LNCaP clone FGC (cell line): ENCODE results near the gene EML1.

Source experiments
- DNase-seq: peaks from one replicate; pipeline ENCODE4 v3.0.0-alpha.2; 2011; ENCODE audit warnings: low read depth
- H3K4me3 ChIP-seq: 2 replicates; pipeline ENCODE4 v1.5.1; 2011; ENCODE audit warnings: mild to moderate bottlenecking, low read depth, low read length, control low read depth
- TF ChIP-seq, protein P1 (sequence below): IDR thresholded peaks from 2 replicates; pipeline ENCODE4 v1.5.1; 2012; ENCODE audit warnings: mild to moderate bottlenecking; ENCODE audit not compliant: control insufficient read depth, insufficient read depth; ENCODE audit errors: extremely low read depth

The EML1 gene

DNA sequence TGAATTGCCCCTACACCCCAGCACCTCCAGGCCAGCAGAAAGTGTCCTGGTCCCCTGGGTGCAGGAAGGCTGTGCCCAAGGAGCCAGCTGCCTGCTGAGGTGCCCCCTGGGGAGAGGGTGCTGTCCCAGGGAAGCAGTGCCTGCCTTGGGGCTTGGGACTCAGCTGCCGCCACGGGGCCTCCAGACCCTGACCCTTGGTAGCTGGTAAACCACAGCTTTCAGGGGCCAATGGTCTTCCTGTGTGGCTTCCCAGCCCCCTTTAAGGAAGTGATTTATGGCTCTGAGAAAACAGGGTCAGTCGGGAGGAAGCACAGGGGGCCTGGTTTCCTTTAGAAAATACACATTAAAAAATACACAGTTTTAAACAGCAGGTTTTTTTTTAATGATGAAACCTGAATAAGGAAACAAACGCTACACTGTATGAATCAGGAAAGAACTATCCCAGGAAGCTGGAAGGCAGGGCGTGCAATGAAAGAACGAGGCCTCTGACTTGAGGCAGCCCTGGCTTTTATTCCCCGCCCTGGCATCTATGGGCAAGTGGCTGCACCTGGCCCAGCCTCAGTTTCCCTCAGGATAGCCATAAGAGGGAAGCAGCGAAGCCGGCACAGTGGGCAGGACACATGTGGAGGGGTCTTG is 40.6 kb upstream of the EML1 start:
- TF ChIP-seq, protein P1, sequence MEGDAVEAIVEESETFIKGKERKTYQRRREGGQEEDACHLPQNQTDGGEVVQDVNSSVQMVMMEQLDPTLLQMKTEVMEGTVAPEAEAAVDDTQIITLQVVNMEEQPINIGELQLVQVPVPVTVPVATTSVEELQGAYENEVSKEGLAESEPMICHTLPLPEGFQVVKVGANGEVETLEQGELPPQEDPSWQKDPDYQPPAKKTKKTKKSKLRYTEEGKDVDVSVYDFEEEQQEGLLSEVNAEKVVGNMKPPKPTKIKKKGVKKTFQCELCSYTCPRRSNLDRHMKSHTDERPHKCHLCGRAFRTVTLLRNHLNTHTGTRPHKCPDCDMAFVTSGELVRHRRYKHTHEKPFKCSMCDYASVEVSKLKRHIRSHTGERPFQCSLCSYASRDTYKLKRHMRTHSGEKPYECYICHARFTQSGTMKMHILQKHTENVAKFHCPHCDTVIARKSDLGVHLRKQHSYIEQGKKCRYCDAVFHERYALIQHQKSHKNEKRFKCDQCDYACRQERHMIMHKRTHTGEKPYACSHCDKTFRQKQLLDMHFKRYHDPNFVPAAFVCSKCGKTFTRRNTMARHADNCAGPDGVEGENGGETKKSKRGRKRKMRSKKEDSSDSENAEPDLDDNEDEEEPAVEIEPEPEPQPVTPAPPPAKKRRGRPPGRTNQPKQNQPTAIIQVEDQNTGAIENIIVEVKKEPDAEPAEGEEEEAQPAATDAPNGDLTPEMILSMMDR = no peak
- no peak overlapping the region for H3K4me3 ChIP-seq
- DNase-seq = no peak

DNA sequence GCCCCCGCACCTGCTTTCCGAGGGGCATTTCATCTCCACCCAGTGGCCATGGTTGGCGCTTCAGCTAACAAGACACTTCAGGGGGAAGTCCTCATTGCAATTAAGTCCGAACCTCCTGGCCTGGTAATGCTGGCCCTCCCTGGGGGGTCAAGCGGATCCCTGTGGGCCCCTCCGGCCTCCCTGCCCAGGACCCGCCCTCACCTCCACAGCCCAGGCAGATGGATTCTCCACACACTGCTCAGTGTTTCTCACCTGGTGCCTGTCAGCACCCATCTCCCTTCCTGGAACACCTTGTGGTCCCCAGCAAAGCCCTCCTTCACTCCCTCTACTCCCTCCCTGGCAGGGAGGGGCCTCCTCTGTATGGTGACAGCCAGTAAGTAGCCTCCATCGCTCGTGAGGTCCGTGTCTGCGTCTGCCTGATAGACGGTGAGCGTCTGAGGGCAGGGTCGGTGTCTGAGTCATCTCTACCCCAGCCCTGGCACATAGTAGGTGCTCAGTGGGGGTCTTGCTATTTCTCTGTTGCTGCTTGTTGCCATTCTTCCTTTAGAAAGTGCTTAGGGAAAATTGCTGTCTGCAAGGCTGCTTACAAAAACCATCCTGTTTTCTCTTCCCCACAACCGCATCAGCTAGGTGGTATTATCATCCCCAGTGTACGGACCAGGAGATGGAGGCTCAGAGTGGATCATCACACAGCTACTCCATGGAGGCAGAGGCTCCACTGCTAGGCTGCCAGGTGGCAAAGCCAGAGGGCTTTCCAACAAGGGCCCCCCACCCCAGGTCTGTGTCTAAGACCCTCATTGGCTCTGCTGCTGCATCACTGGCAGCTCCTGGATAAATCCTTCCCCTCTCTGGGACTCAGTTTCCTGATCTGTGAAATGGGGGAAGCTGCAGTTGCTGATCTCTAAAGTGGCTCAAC is 39.7 kb upstream of the EML1 start:
- no peak overlapping the region for H3K4me3 ChIP-seq
- TF ChIP-seq, protein P1 = no peak
- no peak for DNase-seq

DNA sequence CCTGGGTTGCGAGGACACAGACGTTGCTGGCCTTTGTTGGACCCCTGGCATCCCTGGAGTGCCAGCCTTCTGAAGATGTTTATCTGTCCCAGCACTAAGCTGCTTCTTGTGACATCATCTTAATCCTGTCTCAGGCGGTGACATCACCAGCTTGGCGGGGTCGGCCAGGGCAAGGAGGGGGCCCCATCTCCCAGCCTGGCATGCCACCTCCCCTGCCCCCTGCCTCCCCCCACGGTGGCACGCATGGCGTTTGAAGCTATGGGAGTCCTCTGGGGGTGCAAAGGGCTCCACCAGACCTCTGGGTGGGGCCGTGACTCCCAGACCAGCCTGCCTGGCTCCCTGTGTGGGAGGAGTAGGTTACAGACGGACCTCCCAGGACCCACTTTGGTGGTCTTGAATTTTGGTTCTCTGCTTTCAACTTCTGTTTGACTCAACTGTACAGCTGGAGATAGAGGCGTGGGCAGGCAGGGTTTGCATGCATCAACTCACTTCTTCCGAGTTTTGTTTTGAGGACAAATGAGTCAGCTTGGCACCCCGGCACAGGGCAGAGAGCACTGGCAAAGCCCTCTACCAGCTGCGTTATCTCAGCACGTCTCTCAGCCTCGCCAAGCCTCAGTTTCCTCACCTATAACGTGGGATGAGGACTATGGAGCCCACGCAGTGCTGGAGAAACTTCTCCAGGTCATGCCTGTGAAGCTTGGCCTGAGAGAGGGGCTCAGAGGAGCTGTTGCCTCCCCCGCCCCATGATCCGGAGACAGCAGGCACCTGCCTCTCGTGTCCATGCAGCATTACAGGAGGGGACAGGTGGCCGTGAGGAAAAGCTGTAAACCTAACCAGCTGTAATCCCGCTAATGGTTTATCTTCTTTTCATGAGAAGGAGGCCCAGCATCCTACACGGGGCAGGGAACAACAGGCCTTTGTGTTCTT is 38.8 kb upstream of the EML1 start:
- H3K4me3 ChIP-seq = no peak overlapping the region
- TF ChIP-seq, protein P1 = no peak
- no peak for DNase-seq

DNA sequence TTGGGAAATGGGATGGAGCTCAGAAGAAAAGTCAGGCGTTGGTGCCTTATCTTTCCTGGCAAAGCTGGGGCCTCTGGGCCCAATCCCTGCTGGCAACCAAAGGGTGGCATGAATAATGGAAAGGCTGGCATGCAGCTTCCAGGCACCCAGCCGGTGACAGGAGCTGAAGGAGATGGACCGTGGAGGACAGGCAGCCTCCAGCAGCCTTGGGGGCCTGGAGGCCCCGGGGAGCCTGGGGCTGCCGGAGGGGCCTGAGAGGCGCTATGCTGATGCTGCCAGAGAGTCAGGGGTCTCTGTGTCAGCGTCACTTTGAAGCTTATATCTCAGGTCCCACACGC is 38.2 kb upstream of the EML1 start:
- TF ChIP-seq, protein P1 = no peak
- H3K4me3 ChIP-seq = no peak overlapping the region
- DNase-seq = no peak

DNA sequence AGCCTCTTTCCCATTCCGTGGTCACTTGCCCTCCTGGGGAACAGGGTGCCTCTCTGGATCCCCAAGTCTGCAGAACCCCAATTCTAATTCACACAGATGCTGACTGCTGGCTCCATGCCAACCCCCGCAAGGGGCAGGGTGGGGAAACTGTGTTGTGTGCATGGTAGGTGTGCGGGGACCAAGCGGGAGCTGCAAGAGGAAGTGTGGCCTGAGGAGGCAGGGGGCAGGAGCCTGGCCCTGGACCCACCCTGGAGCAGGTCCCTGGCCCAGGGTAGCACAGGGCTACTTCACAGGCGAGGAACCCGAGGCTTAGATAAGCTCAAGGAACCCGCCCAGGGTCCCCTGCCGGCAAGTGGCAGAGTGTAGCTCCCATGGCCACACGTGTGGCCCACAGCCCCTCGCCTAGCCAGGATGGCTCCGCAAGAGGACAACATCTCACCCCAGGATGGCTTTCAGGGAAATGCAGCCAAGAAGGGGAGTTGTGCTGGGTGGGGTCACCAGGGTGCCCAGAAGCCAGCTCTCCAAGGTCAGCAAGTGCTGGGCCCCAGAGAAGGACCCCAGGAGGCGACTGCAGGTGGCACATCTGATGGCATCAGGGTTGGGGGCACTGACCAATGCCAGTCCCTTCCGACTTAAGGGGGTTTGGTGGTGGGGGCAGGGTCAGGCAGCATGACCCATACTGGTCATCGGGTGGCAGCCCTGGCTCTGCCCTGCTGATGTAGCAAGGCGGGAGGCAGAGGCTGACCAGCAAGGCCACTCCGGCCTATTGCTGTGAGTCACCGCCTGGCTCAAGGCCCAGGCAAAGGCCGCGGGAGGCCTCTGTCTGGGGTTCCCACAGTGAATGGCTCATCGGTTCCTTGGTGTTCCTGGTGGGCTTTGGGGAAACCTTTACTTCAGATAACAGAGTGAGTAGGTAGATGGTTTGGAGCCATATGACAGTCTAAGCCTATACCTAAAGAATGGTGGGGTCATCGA is 37.3 kb upstream of the EML1 start:
- no peak for DNase-seq
- H3K4me3 ChIP-seq = no peak overlapping the region
- TF ChIP-seq, protein P1 = no peak

DNA sequence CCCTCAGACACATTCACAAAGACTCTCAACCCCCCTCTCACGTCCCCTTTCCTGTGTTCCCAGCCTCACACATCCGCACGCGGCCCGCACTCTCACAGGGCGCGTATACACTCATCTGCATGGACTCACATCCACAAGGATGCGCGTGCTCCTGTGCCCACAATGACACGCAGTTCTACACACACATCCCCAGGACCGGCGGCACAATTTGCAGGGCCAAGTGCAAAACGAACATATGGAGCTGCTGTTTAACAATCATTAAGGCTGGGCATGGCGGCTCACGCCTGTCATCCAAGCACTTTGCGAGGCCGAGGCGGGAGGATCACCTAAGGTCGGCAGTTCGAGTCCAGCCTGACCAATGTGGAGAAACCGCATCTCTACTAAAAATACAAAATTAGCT is 36.4 kb upstream of the EML1 start:
- H3K4me3 ChIP-seq = no peak overlapping the region
- no peak for DNase-seq
- TF ChIP-seq, protein P1 = no peak
